T-helper 2 cell treated with Interferon-gamma antibody and Interleukin-4, amounts not matched to agents 5 μg/mL and 100 μg/mL, for 36 hours (primary cell): Measurements from ENCODE around the gene DNAJC10.
"Not testable (repeated sequence)": the region's sequence is repeated elsewhere in the genome, so short reads cannot be mapped to it uniquely, and the experiment has no call there.

Source experiments
- DNase-seq: peaks from one replicate; pipeline ENCODE4 v3.0.0; 2021; ENCODE audit warnings: low spot score
- H3K27ac Mint-ChIP-seq: one replicate; pipeline ENCODE4 v1.8.0; 2021; ENCODE audit warnings: mild to moderate bottlenecking, mixed read lengths
- H3K27me3 Mint-ChIP-seq: one replicate; pipeline ENCODE4 v1.8.0; 2021; ENCODE audit warnings: low read depth, mixed read lengths
- H3K36me3 Mint-ChIP-seq: one replicate; pipeline ENCODE4 v1.8.0; 2021; ENCODE audit warnings: low read depth, mixed read lengths
- H3K4me1 Mint-ChIP-seq: one replicate; pipeline ENCODE4 v1.8.0; 2021; ENCODE audit warnings: low read depth, mixed read lengths
- H3K4me3 Mint-ChIP-seq: one replicate; pipeline ENCODE4 v1.8.0; 2022; ENCODE audit warnings: mild to moderate bottlenecking, moderate library complexity, mixed read lengths
- H3K9me3 Mint-ChIP-seq: one replicate; pipeline ENCODE4 v1.8.0; 2021; ENCODE audit warnings: mixed read lengths

Gene DNAJC10

DNA sequence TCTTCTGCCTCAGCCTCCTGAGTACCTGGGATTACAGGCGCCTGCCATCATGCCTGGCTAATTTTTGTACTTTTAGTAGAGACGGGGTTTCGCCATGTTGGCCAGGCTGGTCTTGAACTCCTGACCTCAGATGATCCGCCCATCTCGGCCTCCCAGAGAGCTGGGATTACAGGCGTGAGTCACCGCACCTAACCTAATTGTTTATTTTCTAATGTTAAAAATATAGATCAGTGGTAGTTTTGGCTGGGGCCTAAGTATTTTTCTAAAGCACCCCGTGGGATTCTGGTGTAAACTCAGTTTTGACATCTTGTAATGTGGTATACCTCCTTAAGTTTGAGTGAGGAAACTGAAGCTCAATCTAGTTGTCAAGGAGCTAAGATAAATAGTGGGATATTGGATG lies 20.8 kb downstream of the DNAJC10 start:
- H3K27ac Mint-ChIP-seq, H3K9me3 Mint-ChIP-seq, DNase-seq, H3K27me3 Mint-ChIP-seq, H3K4me3 Mint-ChIP-seq: not testable (repeated sequence)
- H3K4me1 Mint-ChIP-seq, result peaks cover 23% of the 10 kb centered on the region
- H3K36me3 Mint-ChIP-seq, result peaks cover 20% of the 10 kb centered on the region

DNA sequence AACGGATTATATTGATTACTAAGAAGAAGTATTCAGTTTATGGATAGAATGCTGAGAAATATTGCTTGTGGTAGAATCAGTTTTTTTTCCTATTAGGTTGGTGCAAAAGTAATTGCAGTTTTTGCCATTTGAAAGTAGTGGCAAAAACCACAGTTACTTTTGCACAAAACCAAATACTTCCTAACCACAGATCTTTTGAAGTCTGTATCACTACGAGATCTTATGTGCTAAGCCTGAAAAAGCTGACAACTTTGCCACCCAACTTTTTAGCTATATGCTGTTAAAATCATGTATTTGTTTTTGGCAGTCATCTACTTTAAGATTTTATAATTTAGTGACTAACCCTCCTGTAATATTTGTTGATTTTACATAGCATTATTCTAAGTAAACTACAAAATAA lies 24.6 kb downstream of the DNAJC10 start:
- Mint-ChIP-seq H3K36me3 (peaks cover 43% of the 10 kb centered on the region), H3K4me1 (peaks cover 10% of the 10 kb centered on the region), H3K27me3 (no peaks in the 10 kb centered on the region), H3K4me3 (no peak overlapping the region), H3K9me3 (no peaks in the 10 kb centered on the region), H3K27ac (no peak overlapping the region)
- no peak for DNase-seq

DNA sequence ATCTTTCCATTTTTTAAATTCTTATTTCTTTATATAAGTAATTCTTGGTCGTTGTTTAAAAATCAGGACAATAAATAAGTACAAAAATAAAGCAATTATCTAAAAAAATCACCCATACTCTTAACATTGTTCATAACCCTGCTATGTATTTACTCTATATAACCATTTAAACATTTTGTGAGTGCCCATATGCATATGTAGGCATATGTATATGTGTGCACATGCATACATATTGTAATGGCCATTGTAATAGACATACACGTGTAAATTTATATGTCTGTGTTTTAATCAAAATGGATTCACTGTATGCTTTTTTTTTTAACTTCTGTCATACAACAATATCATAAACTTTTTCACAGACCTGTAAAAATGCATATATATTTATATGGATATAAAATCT lies 25.6 kb downstream of the DNAJC10 start:
- H3K36me3 Mint-ChIP-seq, result peaks cover 52% of the 10 kb centered on the region
- H3K4me3 Mint-ChIP-seq, result no peak overlapping the region
- H3K27ac Mint-ChIP-seq, result no peak overlapping the region
- no peaks in the 10 kb centered on the region for H3K27me3 Mint-ChIP-seq
- no peaks in the 10 kb centered on the region for H3K9me3 Mint-ChIP-seq
- no peak for DNase-seq
- peaks cover 10% of the 10 kb centered on the region for H3K4me1 Mint-ChIP-seq

DNA sequence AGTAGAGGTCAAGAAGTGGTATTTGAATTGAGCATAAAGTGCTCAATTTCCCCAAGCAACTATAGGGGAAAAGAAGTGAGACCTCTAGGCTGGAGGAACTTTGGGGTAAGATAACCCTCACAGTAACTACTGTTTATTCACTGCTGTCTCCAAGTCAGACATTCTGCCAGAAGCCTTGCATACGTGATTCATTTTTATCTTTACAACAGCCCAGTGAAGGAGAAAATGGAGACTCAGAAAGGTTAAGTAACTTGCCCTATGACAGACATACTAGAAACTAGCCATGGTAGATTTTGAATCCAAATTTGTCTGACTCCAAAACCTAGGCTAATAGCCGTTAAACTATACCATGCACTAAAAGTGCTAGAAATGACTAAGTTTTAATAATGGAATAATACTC lies 28.4 kb downstream of the DNAJC10 start:
- no peaks in the 10 kb centered on the region for H3K27me3 Mint-ChIP-seq
- H3K9me3 Mint-ChIP-seq, result no peaks in the 10 kb centered on the region
- peaks cover 45% of the 10 kb centered on the region for H3K36me3 Mint-ChIP-seq
- no peak for DNase-seq
- H3K27ac Mint-ChIP-seq, result no peak overlapping the region
- H3K4me1 Mint-ChIP-seq, result peaks cover 8% of the 10 kb centered on the region
- no peak overlapping the region for H3K4me3 Mint-ChIP-seq

DNA sequence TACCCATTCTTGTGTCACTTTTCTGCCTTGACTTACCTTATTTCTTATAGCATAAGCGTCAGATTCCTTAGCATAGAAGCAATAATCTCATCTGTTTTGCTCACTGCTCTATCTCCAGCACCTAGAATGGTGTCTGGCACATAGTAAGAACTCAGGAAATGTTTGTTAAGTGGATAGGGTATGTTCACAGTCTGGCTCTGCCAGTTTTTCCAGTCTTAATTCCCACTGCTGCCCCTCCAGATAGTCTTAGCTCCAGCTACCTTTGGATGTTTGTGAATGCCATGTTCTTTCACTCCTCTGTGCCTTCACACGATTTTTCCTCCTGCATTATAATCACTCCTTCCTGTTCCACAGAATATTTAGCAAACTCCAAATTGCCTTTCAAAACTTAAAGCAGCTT lies 29.0 kb downstream of the DNAJC10 start:
- no peak for DNase-seq
- H3K4me3 Mint-ChIP-seq, result no peak overlapping the region
- H3K4me1 Mint-ChIP-seq, result peaks cover 8% of the 10 kb centered on the region
- no peaks in the 10 kb centered on the region for H3K27me3 Mint-ChIP-seq
- no peaks in the 10 kb centered on the region for H3K9me3 Mint-ChIP-seq
- H3K36me3 Mint-ChIP-seq, result peaks cover 48% of the 10 kb centered on the region
- no peak overlapping the region for H3K27ac Mint-ChIP-seq

DNA sequence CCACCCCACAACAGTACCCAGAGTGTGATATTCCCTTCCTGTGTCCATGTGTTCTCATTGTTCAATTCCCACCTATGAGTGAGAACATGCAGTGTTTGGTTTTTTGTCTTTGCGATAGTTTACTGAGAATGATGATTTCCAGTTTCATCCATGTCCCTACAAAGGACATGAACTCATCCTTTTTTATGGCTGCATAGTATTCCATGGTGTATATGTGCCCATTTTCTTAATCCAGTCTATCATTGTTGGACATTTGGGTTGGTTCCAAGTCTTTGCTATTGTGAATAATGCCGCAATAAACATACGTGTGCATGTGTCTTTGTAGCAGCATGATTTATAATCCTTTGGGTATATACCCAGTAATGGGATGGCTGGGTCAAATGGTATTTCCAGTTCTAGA lies 29.8 kb downstream of the DNAJC10 start:
- H3K9me3 Mint-ChIP-seq, H3K4me3 Mint-ChIP-seq, H3K27ac Mint-ChIP-seq, DNase-seq, H3K27me3 Mint-ChIP-seq, H3K4me1 Mint-ChIP-seq: not testable (repeated sequence)
- H3K36me3 Mint-ChIP-seq, result peaks cover 55% of the 10 kb centered on the region

DNA sequence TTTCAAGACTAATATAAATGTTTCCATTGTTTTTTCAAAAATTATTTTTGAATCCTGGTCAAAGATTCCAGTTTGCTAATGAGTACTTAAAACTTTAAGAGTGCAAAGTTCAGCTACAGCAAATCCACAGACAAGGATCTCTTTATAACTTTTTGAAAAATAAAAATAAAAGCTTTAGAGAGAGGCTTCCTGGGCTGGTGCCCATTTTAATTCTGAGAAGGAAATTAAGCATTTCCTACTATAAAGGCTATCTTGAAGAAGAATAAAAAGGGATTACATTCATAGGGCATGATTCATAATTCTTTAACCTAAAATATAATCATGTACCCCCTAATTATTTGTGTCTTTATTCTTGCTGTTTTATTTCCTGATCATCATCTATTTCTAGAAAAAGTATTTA lies 38.2 kb downstream of the DNAJC10 start:
- Mint-ChIP-seq H3K27me3 (no peaks in the 10 kb centered on the region), H3K36me3 (peaks cover 30% of the 10 kb centered on the region), H3K27ac (no peak overlapping the region), H3K4me1 (no peaks in the 10 kb centered on the region), H3K9me3 (no peaks in the 10 kb centered on the region), H3K4me3 (no peak overlapping the region)
- no peak for DNase-seq

DNA sequence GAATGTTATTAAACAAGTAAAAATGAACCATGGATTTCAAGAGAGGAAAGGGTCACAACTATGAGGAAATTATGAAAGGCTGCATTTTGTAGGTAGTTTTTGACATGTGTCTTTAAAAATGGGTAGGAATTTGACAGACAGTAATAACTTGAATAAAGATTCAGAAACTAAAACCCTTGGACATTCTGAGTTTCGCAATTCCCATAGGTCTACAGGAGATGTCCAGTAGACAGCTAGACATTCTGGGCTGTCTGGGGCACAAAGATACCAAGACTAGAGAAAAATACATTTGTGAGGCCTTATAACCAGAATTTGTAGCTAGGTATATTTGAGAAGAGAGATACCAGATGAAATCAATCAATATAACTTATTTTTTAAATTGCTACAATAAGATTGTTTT lies 42.3 kb downstream of the DNAJC10 start:
- H3K4me1 Mint-ChIP-seq, result peaks cover 4% of the 10 kb centered on the region
- H3K27me3 Mint-ChIP-seq, result no peaks in the 10 kb centered on the region
- H3K36me3 Mint-ChIP-seq, result peaks cover 27% of the 10 kb centered on the region
- no peak for DNase-seq
- H3K9me3 Mint-ChIP-seq, result no peaks in the 10 kb centered on the region
- no peak overlapping the region for H3K4me3 Mint-ChIP-seq
- no peak overlapping the region for H3K27ac Mint-ChIP-seq

DNA sequence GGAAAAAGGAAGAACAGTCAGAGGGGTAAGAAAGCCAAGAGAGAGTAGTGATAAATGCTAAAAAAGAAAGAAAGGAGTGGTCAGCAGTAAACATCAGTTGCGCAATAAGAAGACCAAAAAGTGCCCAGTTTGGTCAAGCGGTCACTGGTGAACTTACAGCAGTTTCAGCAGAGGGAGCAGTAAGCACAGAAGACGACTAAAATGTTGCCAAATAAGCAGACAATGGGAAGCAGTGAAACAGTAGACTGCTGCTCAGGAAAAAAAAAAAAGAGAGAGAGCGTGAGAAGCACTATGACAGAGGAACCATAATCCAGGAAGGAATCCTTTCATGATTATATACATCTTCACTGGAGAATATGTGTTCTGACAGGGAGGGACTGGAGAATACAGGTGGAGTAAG lies 45.8 kb downstream of the DNAJC10 start:
- DNase-seq, result no peak
- H3K4me1 Mint-ChIP-seq, result peaks cover 4% of the 10 kb centered on the region
- H3K27me3 Mint-ChIP-seq, result no peaks in the 10 kb centered on the region
- H3K27ac Mint-ChIP-seq, result no peak overlapping the region
- no peak overlapping the region for H3K4me3 Mint-ChIP-seq
- peaks cover 24% of the 10 kb centered on the region for H3K36me3 Mint-ChIP-seq
- no peaks in the 10 kb centered on the region for H3K9me3 Mint-ChIP-seq

DNA sequence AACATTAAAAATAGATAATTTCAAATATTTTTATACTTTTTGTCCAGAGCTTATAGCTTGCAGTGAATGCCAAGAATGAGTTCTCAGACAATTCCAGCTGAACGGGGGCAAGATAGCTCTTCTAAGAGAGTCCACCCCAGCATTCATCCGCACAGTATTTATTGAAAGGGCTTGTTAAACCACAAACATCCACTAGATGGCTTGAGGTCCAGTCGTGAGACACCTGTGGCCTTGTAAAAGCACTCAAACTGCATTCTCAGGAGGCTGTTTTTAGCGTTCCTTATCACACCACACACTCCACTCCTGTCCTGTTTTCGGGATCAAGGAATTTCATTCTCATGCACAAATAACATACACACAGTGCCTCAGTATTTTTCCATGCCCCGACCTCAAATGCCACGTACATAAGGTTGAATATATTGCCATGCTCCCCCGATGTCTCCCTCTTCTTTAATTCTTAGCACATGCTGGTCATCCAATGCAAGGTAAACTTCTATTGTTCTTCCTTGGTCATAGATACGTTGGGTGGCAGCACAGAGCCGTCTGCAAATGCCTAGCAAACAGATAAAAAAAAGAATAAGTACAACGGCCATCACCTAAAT lies 47.4 kb downstream of the DNAJC10 start:
- Mint-ChIP-seq H3K27me3 (no peaks in the 10 kb centered on the region), H3K36me3 (peaks cover 32% of the 10 kb centered on the region), H3K27ac (no peak overlapping the region), H3K4me3 (no peak overlapping the region), H3K9me3 (no peaks in the 10 kb centered on the region), H3K4me1 (peaks cover 4% of the 10 kb centered on the region)
- DNase-seq, result no peak

DNA sequence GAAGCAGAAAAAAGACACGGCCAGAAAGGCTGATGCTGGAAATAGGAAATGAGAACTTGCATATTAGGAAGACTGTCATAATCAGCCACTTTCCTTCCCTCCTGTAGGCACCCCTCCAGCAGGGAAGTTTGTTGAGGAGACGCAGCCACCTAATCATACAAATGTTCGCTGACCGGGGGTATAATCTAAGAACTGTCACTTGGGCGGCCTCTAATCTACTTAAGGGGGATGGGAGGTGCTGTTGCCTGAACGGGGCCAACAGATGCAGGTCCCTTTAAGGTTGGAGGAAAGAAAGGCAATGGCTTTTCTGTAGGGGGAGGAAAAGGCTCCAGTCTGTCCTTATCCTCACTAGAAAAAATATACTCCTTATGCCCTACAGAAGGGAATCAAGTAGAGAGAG lies 50.6 kb downstream of the DNAJC10 start:
- peaks cover 52% of the 10 kb centered on the region for H3K36me3 Mint-ChIP-seq
- no peak overlapping the region for H3K4me3 Mint-ChIP-seq
- no peak for DNase-seq
- H3K27me3 Mint-ChIP-seq, result no peaks in the 10 kb centered on the region
- H3K27ac Mint-ChIP-seq, result no peak overlapping the region
- H3K4me1 Mint-ChIP-seq, result peaks cover 4% of the 10 kb centered on the region
- H3K9me3 Mint-ChIP-seq, result peaks cover 13% of the 10 kb centered on the region

DNA sequence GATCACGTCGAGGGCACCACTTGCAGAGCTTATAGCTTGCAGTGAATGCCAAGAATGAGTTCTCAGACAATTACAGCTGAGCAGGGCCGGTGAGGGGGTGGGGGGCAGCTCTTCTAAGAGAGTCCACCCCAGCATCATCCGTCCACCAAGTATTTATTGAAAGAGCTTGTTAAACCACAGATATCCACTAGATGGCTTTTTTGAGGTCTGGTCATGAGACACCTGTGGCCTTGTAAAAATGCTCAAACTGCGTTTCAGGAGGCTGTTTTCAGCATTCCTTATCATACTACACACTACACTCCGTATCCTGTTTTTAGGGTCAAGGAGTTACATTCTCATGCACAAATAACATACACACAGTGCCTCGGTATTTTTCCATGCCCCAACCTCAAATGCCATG lies 51.5 kb downstream of the DNAJC10 start:
- H3K4me3 Mint-ChIP-seq, result no peak overlapping the region
- no peak for DNase-seq
- H3K4me1 Mint-ChIP-seq, result no peaks in the 10 kb centered on the region
- H3K9me3 Mint-ChIP-seq, result peaks cover 23% of the 10 kb centered on the region
- H3K27me3 Mint-ChIP-seq, result no peaks in the 10 kb centered on the region
- peaks cover 56% of the 10 kb centered on the region for H3K36me3 Mint-ChIP-seq
- H3K27ac Mint-ChIP-seq, result no peak overlapping the region

DNA sequence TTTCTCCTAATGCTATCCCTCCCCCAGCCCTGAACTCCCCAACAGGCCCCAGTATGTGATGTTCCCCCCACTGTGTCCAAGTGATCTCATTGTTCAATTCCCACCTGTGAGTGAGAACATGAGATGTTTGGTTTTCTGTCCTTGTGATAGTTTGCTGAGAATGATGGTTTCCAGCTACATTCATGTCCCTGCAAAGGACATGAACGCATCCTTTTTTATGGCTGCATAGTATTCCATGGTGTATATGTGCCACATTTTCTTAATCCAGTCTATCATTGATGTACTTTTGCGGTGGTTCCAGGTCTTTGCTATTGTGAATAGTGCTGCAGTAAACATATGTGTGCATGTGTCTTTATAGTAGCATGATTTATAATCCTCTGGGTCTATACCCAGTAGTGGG lies 52.9 kb downstream of the DNAJC10 start:
- not testable (repeated sequence) for DNase-seq, H3K27ac Mint-ChIP-seq, H3K4me3 Mint-ChIP-seq, H3K4me1 Mint-ChIP-seq, H3K27me3 Mint-ChIP-seq
- Mint-ChIP-seq H3K9me3 (peaks cover 23% of the 10 kb centered on the region), H3K36me3 (peaks cover 60% of the 10 kb centered on the region)

DNA sequence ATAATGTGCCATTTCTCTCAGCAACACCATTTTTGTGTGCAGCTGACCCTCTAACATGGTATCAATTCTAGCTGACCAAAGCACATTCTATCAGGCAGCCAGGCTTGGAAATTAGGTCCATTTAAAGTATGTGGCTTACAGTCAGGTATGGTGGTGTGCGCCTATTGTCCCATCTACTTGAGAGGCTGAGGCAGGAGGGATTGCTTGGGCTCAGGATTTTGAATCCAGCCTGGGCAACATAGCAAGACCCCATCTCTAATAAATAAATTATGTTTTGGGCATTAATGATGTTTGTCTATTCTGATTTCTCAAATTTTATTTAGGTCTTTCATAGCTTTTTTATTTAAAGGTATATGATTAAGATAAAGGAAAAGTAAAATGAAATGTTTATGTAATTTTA lies 63.3 kb downstream of the DNAJC10 start:
- peaks cover 18% of the 10 kb centered on the region for H3K36me3 Mint-ChIP-seq
- DNase-seq, result no peak
- H3K27me3 Mint-ChIP-seq, result no peaks in the 10 kb centered on the region
- H3K27ac Mint-ChIP-seq, result no peak overlapping the region
- H3K4me3 Mint-ChIP-seq, result no peak overlapping the region
- H3K9me3 Mint-ChIP-seq, result no peaks in the 10 kb centered on the region
- H3K4me1 Mint-ChIP-seq, result no peaks in the 10 kb centered on the region

DNA sequence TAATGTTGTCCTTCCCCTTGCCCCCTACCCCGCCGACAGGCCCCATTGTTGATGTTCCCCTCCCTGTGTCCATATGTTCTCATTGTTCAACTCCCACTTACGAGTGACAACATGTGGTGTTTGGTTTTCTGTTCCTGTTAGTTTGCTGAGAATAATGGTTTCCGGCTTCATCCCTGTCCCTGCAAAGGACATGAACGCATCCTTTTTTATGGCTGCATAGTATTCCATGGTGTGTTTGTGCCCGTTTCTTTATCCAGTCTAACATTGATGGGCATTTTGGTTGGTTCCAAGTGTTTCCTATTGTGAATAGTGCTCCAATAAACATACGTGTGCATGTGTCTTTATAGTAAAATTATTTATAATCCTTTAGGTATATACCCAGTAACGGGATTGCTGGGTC lies 65.0 kb downstream of the DNAJC10 start:
- H3K27me3 Mint-ChIP-seq, H3K4me3 Mint-ChIP-seq, H3K27ac Mint-ChIP-seq, H3K4me1 Mint-ChIP-seq, DNase-seq, H3K9me3 Mint-ChIP-seq: not testable (repeated sequence)
- H3K36me3 Mint-ChIP-seq, result peaks cover 11% of the 10 kb centered on the region
